NCI-H748 (cell line): ENCODE data around the gene PFKFB4.
"Not testable (repeated sequence)": the region's sequence is repeated elsewhere in the genome, so short reads cannot be mapped to it uniquely, and the experiment has no call there.

Experiments used
- DNase-seq: peaks from one replicate; lab custom pipeline; 2025; ENCODE audit not compliant: unreplicated experiment; lab: John Stamatoyannopoulos, UW

PFKFB4 gene

GRCh38 chr3:48535578-48535977 lies 21.0 kb downstream of the PFKFB4 start:
- no peak for DNase-seq

- DNase-seq = no peak
These were observed 23.6 kb downstream of the PFKFB4 start for GRCh38 chr3:48532977-48533337.

GRCh38 chr3:48532271-48532976 lies 24.2 kb downstream of the PFKFB4 start:
- DNase-seq = no peak

GRCh38 chr3:48530701-48531100 lies 25.9 kb downstream of the PFKFB4 start:
- DNase-seq = not testable (repeated sequence)

- DNase-seq = no peak
These were observed 27.8 kb downstream of the PFKFB4 start for GRCh38 chr3:48528754-48529153.

GRCh38 chr3:48528048-48528447 lies 28.6 kb downstream of the PFKFB4 start:
- DNase-seq = no peak

GRCh38 chr3:48524970-48525369 lies 31.6 kb downstream of the PFKFB4 start:
- no peak for DNase-seq

- no peak for DNase-seq
These were observed 35.0 kb downstream of the PFKFB4 start for GRCh38 chr3:48521635-48522034.

- DNase-seq = no peak
These were observed 37.3 kb downstream of the PFKFB4 start for GRCh38 chr3:48519277-48519643.

- no peak for DNase-seq
These were observed 37.8 kb downstream of the PFKFB4 start for GRCh38 chr3:48518638-48519276.

- DNase-seq = no peak
These were observed 38.5 kb downstream of the PFKFB4 start for GRCh38 chr3:48518069-48518468.

GRCh38 chr3:48516571-48516970 lies 40.0 kb downstream of the PFKFB4 start:
- DNase-seq = no peak

GRCh38 chr3:48514431-48515227 lies 42.0 kb downstream of the PFKFB4 start:
- DNase-seq = no peak

- DNase-seq = no peak
These were observed 45.1 kb downstream of the PFKFB4 start for GRCh38 chr3:48511551-48511950.

GRCh38 chr3:48507256-48508061 lies 49.1 kb downstream of the PFKFB4 start:
- DNase-seq = no peak

- DNase-seq = no peak
These were observed 50.6 kb downstream of the PFKFB4 start for GRCh38 chr3:48505968-48506504.

GRCh38 chr3:48505146-48505545 lies 51.5 kb downstream of the PFKFB4 start:
- no peak for DNase-seq

GRCh38 chr3:48504051-48504946 lies 52.3 kb downstream of the PFKFB4 start, which contains the start of gene SHISA5:
SHISA5 (minus strand) TSS chr3:48504174; CDS start chr3:48504094, 80 bp downstream.
- DNase-seq = peak; percentile 30

GRCh38 chr3:48503401-48504050 lies 53.1 kb downstream of the PFKFB4 start:
- DNase-seq = no peak
